Epithelial cell of proximal tubule (primary cell): ENCODE results near the gene PFN3. TPM values are rescaled to one million over a fixed set of nuclear protein-coding genes. Genes with fewer than 3 reads are reported as not detected.

Experiments
- DNase-seq: peaks from one replicate; pipeline ENCODE4 v3.0.0-alpha.2; 2011; ENCODE audit warnings: low read depth
- H3K4me3 ChIP-seq: 2 replicates; pipeline ENCODE4 v1.5.1; 2011; ENCODE audit warnings: low read depth, mild to moderate bottlenecking, low read length
- CTCF ChIP-seq: conservative IDR thresholded peaks from 2 replicates; pipeline ENCODE4 v1.5.1; 2012; ENCODE audit warnings: low read depth, mild to moderate bottlenecking, low read length
- total RNA-seq: library from RNA; depleted of rRNA; stranded (reverse); fragments of >200 nt; gene quantifications from 2 replicates; pipeline ENCODE4 v1.2.3, GENCODE V29; 2015

Gene PFN3
- total RNA-seq, 1 donor from 2014 or later: not detected

- no peak for TF ChIP-seq CTCF
- no peak for DNase-seq
- H3K4me3 ChIP-seq: no peak overlapping the region
Measured at GRCh38 chr5:177435847-177436536, 35.5 kb upstream of the PFN3 start.

DNA sequence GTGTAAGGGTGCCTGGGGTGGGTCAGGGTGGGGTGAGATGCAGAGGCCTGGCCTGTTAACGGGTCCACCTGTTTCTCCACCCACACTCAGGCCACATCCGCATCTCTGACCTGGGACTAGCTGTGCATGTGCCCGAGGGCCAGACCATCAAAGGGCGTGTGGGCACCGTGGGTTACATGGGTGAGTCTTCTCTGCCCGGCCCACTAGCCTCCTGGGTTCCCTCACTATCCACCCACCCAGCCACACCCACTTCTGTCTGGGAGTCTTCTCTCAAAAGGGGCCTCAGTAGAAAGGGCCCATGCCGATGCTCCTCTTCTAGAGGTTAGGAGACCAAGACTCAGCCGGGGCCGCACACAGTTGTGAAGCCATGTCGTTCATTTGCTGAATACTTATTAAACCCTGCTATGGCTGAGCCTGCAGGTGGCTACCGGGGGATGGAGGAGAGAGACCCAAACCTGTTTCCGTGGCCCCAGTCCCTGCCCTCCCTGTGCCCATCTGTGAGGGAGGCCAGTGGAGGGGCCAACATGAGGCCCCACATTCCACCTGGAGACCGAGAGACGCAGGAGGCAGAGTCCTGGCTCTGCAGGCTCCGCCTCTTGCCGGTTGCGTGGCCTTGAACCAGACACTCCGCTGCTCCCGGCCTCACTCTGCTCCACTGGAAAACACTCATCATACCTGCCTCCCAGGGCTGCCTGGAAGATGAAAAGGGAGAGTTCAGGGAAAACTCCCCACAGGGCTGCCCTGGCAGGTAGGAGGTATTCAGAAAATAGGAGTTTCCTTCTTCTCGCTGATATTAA is 34.7 kb upstream of the PFN3 start:
- no peak for DNase-seq
- H3K4me3 ChIP-seq: no peak overlapping the region
- no peak for TF ChIP-seq CTCF

- DNase-seq: no peak
- H3K4me3 ChIP-seq: no peak overlapping the region
- TF ChIP-seq CTCF: no peak
Measured at GRCh38 chr5:177434437-177434836, 34.0 kb upstream of the PFN3 start.

DNA sequence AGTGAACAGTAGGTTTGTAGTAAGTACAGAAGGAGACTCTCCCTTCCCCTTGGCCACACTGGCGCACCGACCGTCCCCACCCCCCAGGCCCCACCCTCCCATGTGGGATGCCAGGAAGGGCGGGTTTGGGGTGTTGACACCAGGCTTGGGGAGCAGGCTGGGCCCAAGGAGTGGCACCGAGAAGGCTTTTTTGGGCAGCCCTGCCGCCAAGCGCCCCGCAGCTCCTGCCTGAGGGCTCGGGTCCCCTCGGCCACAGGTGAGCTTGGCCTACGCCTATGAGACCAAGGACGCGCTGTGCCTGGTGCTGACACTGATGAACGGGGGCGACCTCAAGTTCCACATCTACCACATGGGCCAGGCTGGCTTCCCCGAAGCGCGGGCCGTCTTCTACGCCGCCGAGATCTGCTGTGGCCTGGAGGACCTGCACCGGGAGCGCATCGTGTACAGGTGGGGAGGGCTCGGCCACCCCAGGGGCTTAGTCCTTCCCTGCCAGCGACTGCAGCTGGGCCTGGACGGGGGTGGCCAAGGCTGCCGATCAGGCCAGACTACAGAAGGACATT is 33.3 kb upstream of the PFN3 start:
- DNase-seq: no peak
- H3K4me3 ChIP-seq: no peak overlapping the region
- no peak for TF ChIP-seq CTCF

DNA sequence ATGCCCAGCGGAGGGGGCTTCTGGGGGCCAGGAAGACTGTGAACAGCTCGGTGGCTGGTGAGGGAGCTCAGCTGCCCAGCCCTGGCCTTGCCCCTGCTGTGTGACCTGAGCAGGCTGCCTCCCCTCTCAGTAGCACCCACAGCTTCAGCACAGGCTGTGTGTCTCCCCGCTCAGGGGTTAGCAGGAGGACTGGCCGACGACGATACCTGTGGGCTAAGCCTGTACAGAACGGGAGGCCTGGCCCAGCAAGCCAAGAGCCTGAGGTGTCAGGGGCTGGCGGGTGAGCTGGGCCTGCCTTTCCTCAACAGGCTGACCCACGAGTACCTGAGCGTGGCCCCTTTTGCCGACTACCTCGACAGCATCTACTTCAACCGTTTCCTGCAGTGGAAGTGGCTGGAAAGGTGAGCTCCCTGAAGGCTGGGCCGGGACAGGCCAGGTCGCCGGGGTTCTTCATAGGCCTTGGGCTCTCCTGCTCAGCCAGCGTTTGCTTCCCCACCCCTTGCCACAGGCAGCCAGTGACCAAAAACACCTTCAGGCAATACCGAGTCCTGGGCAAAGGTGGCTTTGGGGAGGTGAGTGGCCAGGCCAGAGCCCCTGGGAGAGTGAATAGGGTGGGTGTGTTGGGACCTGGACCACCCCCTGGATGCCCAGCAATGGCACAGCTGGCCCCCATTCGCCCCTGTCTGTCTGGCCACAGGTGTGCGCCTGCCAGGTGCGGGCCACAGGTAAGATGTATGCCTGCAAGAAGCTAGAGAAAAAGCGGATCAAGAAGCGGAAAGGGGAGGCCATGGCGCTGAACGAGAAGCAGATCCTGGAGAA is 32.6 kb upstream of the PFN3 start:
- no peak for TF ChIP-seq CTCF

DNA sequence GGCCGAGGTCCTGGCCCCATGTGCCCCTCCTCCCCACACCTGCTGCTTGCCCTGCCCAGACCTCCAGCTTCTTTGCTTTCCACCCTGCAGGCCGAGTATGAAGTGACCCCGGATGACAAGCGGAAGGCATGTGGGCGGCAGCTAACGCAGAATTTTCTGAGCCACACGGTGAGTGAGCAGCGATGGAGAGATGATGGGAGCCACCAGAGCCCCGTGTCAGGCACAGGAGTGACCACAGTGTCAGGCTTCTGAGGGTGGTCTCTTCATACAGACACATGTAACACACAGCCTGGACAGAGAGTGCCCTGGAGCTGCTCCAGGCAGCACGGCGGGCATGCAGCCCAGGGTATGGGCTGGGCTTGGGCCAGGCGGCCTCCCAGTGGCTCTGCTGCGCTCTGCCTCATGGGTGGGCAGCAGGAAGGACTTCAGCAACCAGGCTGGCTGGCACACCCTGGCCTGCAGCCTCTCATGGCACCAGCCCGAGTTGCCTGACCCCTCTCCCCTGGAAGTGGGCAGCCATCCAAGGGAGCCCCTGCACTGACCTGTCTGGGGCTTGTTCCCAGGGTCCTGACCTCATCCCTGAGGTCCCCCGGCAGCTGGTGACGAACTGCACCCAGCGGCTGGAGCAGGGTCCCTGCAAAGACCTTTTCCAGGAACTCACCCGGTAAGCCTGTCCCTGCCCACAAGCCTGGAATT is 31.8 kb upstream of the PFN3 start:
- DNase-seq: no peak
- TF ChIP-seq CTCF: no peak
- no peak overlapping the region for H3K4me3 ChIP-seq

More for the DNA sequence above, 32.6 kb upstream of the PFN3 start:
- H3K4me3 ChIP-seq: no peak overlapping the region
- DNase-seq: no peak
